Measurements from ENCODE around the gene EGLN1.
"Not testable (repeated sequence)": the region's sequence is repeated elsewhere in the genome, so short reads cannot be mapped to it uniquely, and the experiment has no call there.

EGLN1 gene

GRCh38 chr1:231357187-231357772 lies 64.8 kb downstream of the EGLN1 start:
- TF ChIP-seq CTCF (IDR thresholded peaks at IDR 0.05; ENCODE audit: low read depth, low read length): no peak
- no peak for DNase-seq (ENCODE audit: extremely low read depth, low read depth)

- no peak for DNase-seq (ENCODE audit: extremely low read depth, low read depth)
Measured at GRCh38 chr1:231355171-231355570, 66.9 kb downstream of the EGLN1 start.

GRCh38 chr1:231354330-231355020 lies 67.6 kb downstream of the EGLN1 start:
- DNase-seq (ENCODE audit: extremely low read depth, low read depth): no peak
- no peak for TF ChIP-seq CTCF (IDR thresholded peaks at IDR 0.05; ENCODE audit: low read depth, low read length)

More at GRCh38 chr1:231355171-231355570, 66.9 kb downstream of the EGLN1 start:
- no peak for TF ChIP-seq CTCF (IDR thresholded peaks at IDR 0.05; ENCODE audit: low read depth, low read length)

- no peak for TF ChIP-seq CTCF (IDR thresholded peaks at IDR 0.05; ENCODE audit: low read depth, low read length)
- DNase-seq (ENCODE audit: extremely low read depth, low read depth): no peak
Measured at GRCh38 chr1:231353086-231353485, 69.0 kb downstream of the EGLN1 start.

GRCh38 chr1:231351816-231352215 lies 70.3 kb downstream of the EGLN1 start:
- no peak for TF ChIP-seq CTCF (IDR thresholded peaks at IDR 0.05; ENCODE audit: low read depth, low read length)
- no peak for DNase-seq (ENCODE audit: extremely low read depth, low read depth)

GRCh38 chr1:231348856-231349255 lies 73.2 kb downstream of the EGLN1 start:
- DNase-seq (ENCODE audit: extremely low read depth, low read depth): not testable (repeated sequence)

GRCh38 chr1:231348442-231348841 lies 73.6 kb downstream of the EGLN1 start:
- no peak for DNase-seq (ENCODE audit: extremely low read depth, low read depth)
- TF ChIP-seq CTCF (IDR thresholded peaks at IDR 0.05; ENCODE audit: low read depth, low read length): no peak

- no peak for TF ChIP-seq CTCF (IDR thresholded peaks at IDR 0.05; ENCODE audit: low read depth, low read length)
- no peak for DNase-seq (ENCODE audit: extremely low read depth, low read depth)
Measured at GRCh38 chr1:231347961-231348360, 74.1 kb downstream of the EGLN1 start.

Data from AG09319 (cell line).